HepG2 (cell line): ENCODE measurements around the gene MXI1. TPM values are rescaled to one million over a fixed set of nuclear protein-coding genes. Genes with fewer than 3 reads are reported as not detected.

Experiments
- ATAC-seq: fragments of 200-7000 bp; cut with Tn5 transposase; 3 replicates; pipeline ENCODE4 v1.9.1; 2020; ENCODE audit warnings: mild to moderate bottlenecking, moderate library complexity
- BruUV-seq: library from RNA; stranded (reverse); fragments of 400-500 nt; replicated peaks from 2 replicates; lab custom pipeline; 2021; lab: Mats Ljungman, UMichigan
- CTCF ChIA-PET: fragments of 300-600 bp; formaldehyde crosslinking; extraction: SDS; loops from one replicate; lab custom pipeline; 2021; ENCODE audit warnings: low total read pairs, inconsistent platforms, low intra/inter-chr PET ratio; lab: Yijun Ruan, JAX
- POLR2A ChIA-PET: fragments of 350-600 bp; sonication (Branson Sonifier 250); formaldehyde crosslinking; loops from one replicate; lab custom pipeline; 2020; ENCODE audit warnings: antibody characterized with exemption, inconsistent platforms; lab: Yijun Ruan, JAX
- DNase-seq: peaks from one replicate; pipeline ENCODE4 v3.0.0-alpha.2; 2015; ENCODE audit warnings: low spot score
- FAIRE-seq: peaks from 3 replicates; lab custom pipeline; 2011; peaks lifted over from hg19 to GRCh38; lab: Jason Lieb, UNC
- H2AFZ ChIP-seq: one replicate; pipeline ENCODE4 v1.6.1; 2011; ENCODE audit warnings: low read length, inconsistent platforms
- H3K27ac ChIP-seq: fragments of 300-600 bp; 3 replicates; pipeline ENCODE4 v1.8.0; 2011; ENCODE audit warnings: mixed run types, mild to moderate bottlenecking, mixed read lengths, low read length, inconsistent platforms; ENCODE audit not compliant: insufficient read depth; ENCODE audit errors: extremely low read length
- H3K27me3 ChIP-seq, 2 experiments: fragments of 200-600 bp in 1 of 2; 2 replicates in 1 of 2; 3 replicates in 1 of 2; pipeline versions ENCODE4 v1.6.0 to v1.8.0; 2011; ENCODE audit warnings: low read length in 2 of 2, mild to moderate bottlenecking in 2 of 2, moderate library complexity in 2 of 2, inconsistent platforms in 1 of 2; ENCODE audit not compliant: insufficient read depth in 2 of 2, control insufficient read depth in 1 of 2
- H3K36me3 ChIP-seq, 2 experiments: fragments of 200-600 bp in 1 of 2; replicated peaks in 1 of 2; 2 replicates in 1 of 2; 3 replicates in 1 of 2; pipeline versions ENCODE4 v1.5.1 to v1.8.0; 2011; ENCODE audit warnings: low read length in 2 of 2, inconsistent platforms in 1 of 2; ENCODE audit not compliant: insufficient read depth in 2 of 2, control insufficient read depth in 1 of 2
- H3K4me1 ChIP-seq: 2 replicates; pipeline ENCODE4 v1.5.1; 2012; ENCODE audit warnings: low read length, inconsistent platforms; ENCODE audit not compliant: insufficient read depth
- H3K4me2 ChIP-seq: 2 replicates; pipeline ENCODE4 v1.6.0; 2011; ENCODE audit warnings: low read depth, low read length, inconsistent platforms
- H3K4me3 ChIP-seq, 3 experiments: fragments of 200-600 bp in 1 of 3; sonication (generic), shearing (Covaris generic) in 1 of 3; replicated peaks in 1 of 3; 2 replicates each; pipeline ENCODE4 v1.5.1; 2011 to 2016; ENCODE audit warnings: low read length in 3 of 3, inconsistent platforms in 2 of 3, low read depth in 2 of 3, mild to moderate bottlenecking in 2 of 3, control low read depth in 1 of 3, mixed read lengths in 1 of 3; ENCODE audit not compliant: insufficient read depth in 1 of 3
- H3K79me2 ChIP-seq: one replicate; pipeline ENCODE4 v1.6.1; 2011; ENCODE audit warnings: low read length, inconsistent platforms; ENCODE audit not compliant: insufficient read depth
- H3K9ac ChIP-seq: 2 replicates; pipeline ENCODE4 v1.6.0; 2011; ENCODE audit warnings: mild to moderate bottlenecking, low read depth, low read length, inconsistent platforms; ENCODE audit not compliant: insufficient read depth
- H3K9me3 ChIP-seq: 2 replicates; pipeline ENCODE4 v1.5.1; 2012; ENCODE audit warnings: mild to moderate bottlenecking, low read length
- H4K20me1 ChIP-seq: 2 replicates; pipeline ENCODE4 v1.6.0; 2011; ENCODE audit warnings: inconsistent platforms, mild to moderate bottlenecking, low read length, moderate library complexity; ENCODE audit not compliant: insufficient read depth
- CBFB ChIP-seq: sonication (generic); formaldehyde crosslinking; IDR thresholded peaks from 2 replicates; pipeline ENCODE4 v1.4.0; 2020; ENCODE audit warnings: missing genetic modification reagents
- FOSL1 ChIP-seq: sonication (generic); formaldehyde crosslinking; IDR thresholded peaks from 2 replicates; pipeline ENCODE4 v1.9.0; 2021; ENCODE audit warnings: missing genetic modification reagents, borderline replicate concordance
- FOXP1 ChIP-seq, 2 experiments: fragments of 450-650 bp in 1 of 2; IDR thresholded peaks; 2 replicates each; pipeline ENCODE4 v1.6.1; 2017 to 2018; ENCODE audit warnings: antibody characterized with exemption in 1 of 2
- HNF4A ChIP-seq: sonication (generic); formaldehyde crosslinking; IDR thresholded peaks from 2 replicates; pipeline ENCODE4 v1.4.0; 2020; ENCODE audit warnings: missing genetic modification reagents
- MAFF ChIP-seq: IDR thresholded peaks from 2 replicates; pipeline ENCODE4 v1.6.1; 2011; ENCODE audit warnings: low read depth, low read length, improper control_type of control experiment
- MZF1 ChIP-seq: sonication (generic); formaldehyde crosslinking; IDR thresholded peaks from 2 replicates; pipeline ENCODE4 v1.8.1; 2023; ENCODE audit warnings: mild to moderate bottlenecking, missing genetic modification reagents, borderline replicate concordance
- TFDP2 ChIP-seq: sonication (generic); formaldehyde crosslinking; IDR thresholded peaks from 2 replicates; pipeline ENCODE4 v1.4.0; 2020; ENCODE audit warnings: missing genetic modification reagents
- TOE1 ChIP-seq: sonication (generic); formaldehyde crosslinking; IDR thresholded peaks from 2 replicates; pipeline ENCODE4 v1.4.0; 2020; ENCODE audit warnings: mild to moderate bottlenecking, missing genetic modification reagents
- ZBTB21 ChIP-seq: sonication (generic); formaldehyde crosslinking; IDR thresholded peaks from 2 replicates; pipeline ENCODE4 v1.4.0; 2020; ENCODE audit warnings: missing genetic modification reagents
- ZBTB37 ChIP-seq: sonication (generic); formaldehyde crosslinking; IDR thresholded peaks from 2 replicates; pipeline ENCODE4 v1.4.0; 2020; ENCODE audit warnings: mild to moderate bottlenecking, missing genetic modification reagents
- ZKSCAN8 ChIP-seq: IDR thresholded peaks from 2 replicates; pipeline ENCODE4 v1.6.1; 2016; ENCODE audit warnings: borderline replicate concordance, missing genetic modification reagents, missing compliant biosample characterization
- ZNF17 ChIP-seq: sonication (generic); formaldehyde crosslinking; IDR thresholded peaks from 2 replicates; pipeline ENCODE4 v1.5.0; 2020; ENCODE audit warnings: mild to moderate bottlenecking, missing genetic modification reagents
- ZNF225 ChIP-seq: sonication (generic); formaldehyde crosslinking; IDR thresholded peaks from 2 replicates; pipeline ENCODE4 v1.4.0; 2020; ENCODE audit warnings: mild to moderate bottlenecking, missing genetic modification reagents
- ZNF317 ChIP-seq: sonication (generic); formaldehyde crosslinking; IDR thresholded peaks from 2 replicates; pipeline ENCODE4 v1.5.0; 2020; ENCODE audit warnings: mild to moderate bottlenecking, missing genetic modification reagents
- ZNF333 ChIP-seq: sonication (generic); formaldehyde crosslinking; IDR thresholded peaks from 2 replicates; pipeline ENCODE4 v1.4.0; 2020; ENCODE audit warnings: mild to moderate bottlenecking, missing genetic modification reagents, borderline replicate concordance
- ZNF704 ChIP-seq: sonication (generic); formaldehyde crosslinking; IDR thresholded peaks from 2 replicates; pipeline ENCODE4 v1.8.1; 2023; ENCODE audit warnings: mild to moderate bottlenecking, inconsistent platforms, moderate library complexity, missing genetic modification reagents, borderline replicate concordance
- ZSCAN30 ChIP-seq: sonication (generic); formaldehyde crosslinking; IDR thresholded peaks from 2 replicates; pipeline ENCODE4 v1.5.0; 2020; ENCODE audit warnings: mild to moderate bottlenecking, missing genetic modification reagents
- WGBS: methylation state at CpG from one replicate; pipeline ENCODE4 v1.1.6; 2017; ENCODE audit warnings: low lambda C conversion rate; 5-methylcytosine and 5-hydroxymethylcytosine counted together
- in situ Hi-C: cut with HindIII; loops from 2 replicates; pipeline ENCODE4 v1.10.0; 2017; ENCODE audit warnings: low pct_unique_long_range_greater_than_20kb; ENCODE audit not compliant: extremely low pct_ligation_motif_present
- intact Hi-C: fragments of 100-400 bp; cut with micrococcal nuclease; formaldehyde crosslinking; loops from one replicate; pipeline ENCODE4 v1.10.0; 2022; ENCODE audit not compliant: unreplicated experiment
- polyA plus RNA-seq, 8 experiments: library from polyadenylated mRNA; depleted of rRNA in 3 of 8; stranded (reverse) in 7 of 8; unstranded in 1 of 8; fragments of >200 nt; fragmentation: Illumina TruSeq in 4 of 8; extraction: Trizol in 4 of 8; gene quantifications; 2 replicates each; pipeline versions ENCODE4 v1.2.1 to v1.2.3, GENCODE V29; 2011 to 2016; ENCODE audit warnings: low read depth in 4 of 8, missing spikeins in 1 of 8, mixed read lengths in 1 of 8; ENCODE audit not compliant: insufficient read depth in 1 of 8
- total RNA-seq, 5 experiments: library from RNA; depleted of rRNA; stranded (reverse); fragments of >200 nt; fragmentation: Illumina TruSeq; extraction: Trizol; gene quantifications; 2 replicates each; pipeline ENCODE4 v1.2.3, GENCODE V29; 2016; ENCODE audit warnings: low read depth in 1 of 5

Gene MXI1
- total and polyA plus RNA-seq, 2 of the 13 experiments (the other 11 are each of a cell fraction or from before 2014, with no cell fraction given) = 6.6 to 22.0 TPM

- Histone ChIP-seq H3K79me2 (no peaks in the 10 kb centered on the region), H4K20me1 (no peaks in the 10 kb centered on the region), H3K9ac (no peak overlapping the region), H3K4me2 (no peak overlapping the region), H2AFZ (no peak overlapping the region), H3K27ac (no peak overlapping the region), H3K36me3 (peaks cover 9 to 44% of the 10 kb centered on the region in 2 experiments), H3K4me1 (peaks cover under 1% of the 10 kb centered on the region), H3K27me3 (no peaks in the 10 kb centered on the region), H3K9me3 (no peaks in the 10 kb centered on the region), H3K4me3 (no peak overlapping the region)
- no peak for DNase-seq
- no TSS peak for BruUV-seq
- no peak for TF ChIP-seq HNF4A
- TF ChIP-seq MAFF = no peak
- TF ChIP-seq FOXP1 (IDR thresholded peaks at IDR 0.05) = no peak
- TF ChIP-seq FOXP1 (CRISPR knock-in tag; IDR thresholded peaks at IDR 0.05) = no peak
- no peak for TF ChIP-seq TFDP2 (CRISPR knock-in tag)
- no peak for TF ChIP-seq FOSL1
- TF ChIP-seq ZBTB21 (CRISPR knock-in tag) = no peak
- TF ChIP-seq ZNF333 (CRISPR knock-in tag) = no peak
- no peak for TF ChIP-seq ZNF225
- no peak for TF ChIP-seq TOE1 (CRISPR knock-in tag)
- no peak for TF ChIP-seq ZKSCAN8 (CRISPR knock-in tag)
- TF ChIP-seq MZF1 (CRISPR knock-in tag) = no peak
- no peak for TF ChIP-seq ZBTB37 (CRISPR knock-in tag)
- TF ChIP-seq CBFB (CRISPR knock-in tag) = no peak
- TF ChIP-seq ZSCAN30 (CRISPR knock-in tag) = no peak
- no peak for TF ChIP-seq ZNF704 (CRISPR knock-in tag)
- TF ChIP-seq ZNF317 (CRISPR knock-in tag) = no peak
- TF ChIP-seq ZNF17 (CRISPR knock-in tag) = no peak
- no peak for ATAC-seq
- POLR2A ChIA-PET = no interaction called here
- CTCF ChIA-PET = no interaction called here
- no peak for FAIRE-seq
- intact Hi-C loops = no loop called here
- 100% methylated on average over 3 of the region's 3 CpGs for WGBS
- in situ Hi-C loops = loop anchor here (5.0 kb wide), 1 partner anchor 147 kb away; no protein-coding TSS in a partner anchor
These were observed 76.9 kb downstream of the MXI1 start for GRCh38 chr10:110284262-110284661.
